ENCODE data around the gene SELENOW. TPM values are rescaled to one million over a fixed set of nuclear protein-coding genes. Genes with fewer than 3 reads are reported as not detected.

The SELENOW gene
- total and polyA plus RNA-seq, 2 of the 8 experiments (the other 6 are each of a cell fraction or from before 2014, with no cell fraction given): 371 to 588 TPM

DNA sequence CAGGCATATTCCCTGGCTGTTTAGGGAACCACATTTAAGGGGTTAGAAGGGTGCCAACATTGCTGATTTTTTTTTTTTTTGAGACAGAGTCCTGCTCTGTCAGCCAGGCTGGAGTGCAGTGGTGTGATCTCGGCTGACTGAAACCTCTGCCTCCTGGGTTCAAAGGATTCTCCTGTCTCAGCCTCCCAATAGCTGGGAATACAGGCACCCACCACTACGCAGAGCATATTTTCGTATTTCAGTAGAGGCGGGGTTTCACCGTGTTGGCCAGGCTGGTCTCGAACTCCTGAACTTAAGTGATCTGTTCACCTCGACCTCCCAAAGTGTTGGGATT is 35.5 kb downstream of the SELENOW start:
- H3K79me2 ChIP-seq (ENCODE audit: control insufficient read depth in 1 of 2, insufficient read depth in 2 of 2, low read length in 2 of 2): no peaks in the 10 kb centered on the region
- FAIRE-seq (no peak), DNase-seq (ENCODE audit: low read depth in 1 of 2, low spot score in 2 of 2) (no peak)
- H4K5ac ChIP-seq (ENCODE audit: insufficient read length, low read depth, low read length): no peak overlapping the region
- H2BK120ac ChIP-seq (replicated peaks; ENCODE audit: low read depth, low read length): no peak overlapping the region
- no peaks in the 10 kb centered on the region for H3K27me3 ChIP-seq (replicated peaks in 1 of 4; ENCODE audit: control insufficient read depth in 3 of 4, extremely low read depth in 1 of 4, insufficient read depth in 3 of 4, low read length in 3 of 4)
- no peak overlapping the region for H2AK5ac ChIP-seq (ENCODE audit: low read depth, low read length)
- no peak for TF ChIP-seq CREB1 (IDR thresholded peaks at IDR 0.05)
- TF ChIP-seq CHD2 (IDR thresholded peaks at IDR 0.05; ENCODE audit: low read length): no peak
- TF ChIP-seq NRF1 (IDR thresholded peaks at IDR 0.05; ENCODE audit: low read depth, low read length): no peak
- peak overlapping the region; percentile 32; the same call in 1 of the 2 replicates for H2BK5ac ChIP-seq (ENCODE audit: low read depth, low read length)
- no peak overlapping the region for H4K8ac ChIP-seq (ENCODE audit: extremely low read depth, insufficient read depth, low read length)
- H3K4me1 ChIP-seq (replicated peaks in 1 of 4; ENCODE audit: control insufficient read depth in 3 of 4, insufficient read depth in 4 of 4, low read length in 3 of 4): no peaks in the 10 kb centered on the region; a peak in 2 of 7 replicates
- H3K4me3 ChIP-seq (ENCODE audit: extremely low read depth in 1 of 4, insufficient read depth in 2 of 4, low read depth in 3 of 4, low read length in 4 of 4): no peak overlapping the region
- H2AFZ ChIP-seq (ENCODE audit: low read length): no peak overlapping the region
- no peak overlapping the region for H3K23ac ChIP-seq (ENCODE audit: insufficient read length)
- H3K23me2 ChIP-seq (ENCODE audit: low read depth, low read length): peaks cover 4% of the 10 kb centered on the region; the same call in 1 of the 2 replicates
- no peak overlapping the region for H3K9ac ChIP-seq (replicated peaks in 1 of 4; ENCODE audit: extremely low read depth in 1 of 4, low read depth in 3 of 4, low read length in 3 of 4)
- 0 out of 2 replicates have a peak overlapping the region, but pooled peaks have one; percentile 39 for H2BK12ac ChIP-seq (ENCODE audit: low read depth, low read length)
- H3K4ac ChIP-seq (replicated peaks; ENCODE audit: insufficient read length, low read depth, low read length): no peak overlapping the region
- no peak overlapping the region for H3K14ac ChIP-seq (ENCODE audit: insufficient read length)
- H2BK15ac ChIP-seq (ENCODE audit: low read length): no peak overlapping the region; the same call in 1 of the 2 replicates
- 71% methylated on average over 7 of the region's 7 CpGs; no CpG with 5 or more reads in 1 of the 2 experiments for WGBS, 2 experiments (ENCODE audit: extremely low coverage in 1 of 2, insufficient coverage in 1 of 2, insufficient read length in 1 of 2, insufficient replicate concordance in 2 of 2, low coverage in 1 of 2, low lambda C conversion rate in 2 of 2, missing lambda C conversion rate in 1 of 2)
- no peak overlapping the region for H4K91ac ChIP-seq (replicated peaks; ENCODE audit: insufficient read length, low read length)
- no peaks in the 10 kb centered on the region for H4K20me1 ChIP-seq (replicated peaks in 1 of 2; ENCODE audit: control insufficient read depth in 1 of 2, insufficient read depth in 2 of 2, low read length in 2 of 2)
- H3K36me3 ChIP-seq (ENCODE audit: control insufficient read depth in 2 of 4, insufficient read depth in 4 of 4, low read length in 3 of 4): no peaks in the 10 kb centered on the region
- no peak overlapping the region for H3K27ac ChIP-seq (ENCODE audit: low read depth, low read length)
- ChIA-PET POLR2A (ENCODE audit: partially characterized antibody) (interaction anchor here (1.5 to 1.6 kb wide), 2 partner anchors 36 to 61 kb away, joined by 4 read pairs; no protein-coding TSS in a partner anchor), CTCF (ENCODE audit: partially characterized antibody) (interaction anchor here (0.7 to 4.0 kb wide), 23 partner anchors 8 to 750 kb away, joined by 3 to 31 read pairs (median 4); partner anchors contain the start of gene EHD2)
- no peak overlapping the region; a peak in 1 of 4 replicates for H3K4me2 ChIP-seq (ENCODE audit: insufficient read depth in 1 of 2, low read depth in 2 of 2, low read length in 2 of 2)
- no peaks in the 10 kb centered on the region for H3K9me3 ChIP-seq (ENCODE audit: insufficient read depth in 2 of 2, low read depth in 1 of 2, low read length in 1 of 2)
- no peaks in the 10 kb centered on the region for H3K79me1 ChIP-seq (ENCODE audit: low read depth, low read length)
- H3K18ac ChIP-seq (ENCODE audit: extremely low read depth, low read length): no peak overlapping the region; the same call in 1 of the 2 replicates
- no peak overlapping the region for H3K56ac ChIP-seq (replicated peaks; ENCODE audit: insufficient read length, low read depth, low read length)
- no peak overlapping the region for H2BK20ac ChIP-seq (ENCODE audit: low read length)

All from H1 (cell line).